Kidney epithelial cell (primary cell): ENCODE measurements around the gene IL10. TPM values are rescaled to one million over a fixed set of nuclear protein-coding genes. Genes with fewer than 3 reads are reported as not detected.

Experiments
- DNase-seq: peaks from one replicate; pipeline ENCODE4 v3.0.0-alpha.2; 2010; ENCODE audit warnings: low read depth
- H3K27me3 ChIP-seq: 2 replicates; pipeline ENCODE4 v1.6.0; 2011; ENCODE audit warnings: low read length; ENCODE audit not compliant: control insufficient read depth, insufficient read depth
- H3K36me3 ChIP-seq: 2 replicates; pipeline ENCODE4 v1.5.1; 2011; ENCODE audit warnings: low read length; ENCODE audit not compliant: control insufficient read depth, insufficient read depth
- H3K4me3 ChIP-seq: 2 replicates; pipeline ENCODE4 v1.5.1; 2011; ENCODE audit warnings: low read depth, mild to moderate bottlenecking, control low read depth, low read length
- total RNA-seq: library from RNA; depleted of rRNA; stranded (reverse); fragments of >200 nt; gene quantifications from 2 replicates; pipeline ENCODE4 v1.2.3, GENCODE V29; 2015
- TF ChIP-seq, protein P1 (sequence below): IDR thresholded peaks from 2 replicates; pipeline ENCODE4 v1.5.1; 2011; ENCODE audit warnings: mild to moderate bottlenecking, moderate library complexity, low read length, control low read depth, inconsistent platforms; ENCODE audit not compliant: insufficient read depth, poor library complexity, severe bottlenecking

Gene IL10
- total RNA-seq, 1 donor from 2014 or later = not detected

- TF ChIP-seq, protein P1, sequence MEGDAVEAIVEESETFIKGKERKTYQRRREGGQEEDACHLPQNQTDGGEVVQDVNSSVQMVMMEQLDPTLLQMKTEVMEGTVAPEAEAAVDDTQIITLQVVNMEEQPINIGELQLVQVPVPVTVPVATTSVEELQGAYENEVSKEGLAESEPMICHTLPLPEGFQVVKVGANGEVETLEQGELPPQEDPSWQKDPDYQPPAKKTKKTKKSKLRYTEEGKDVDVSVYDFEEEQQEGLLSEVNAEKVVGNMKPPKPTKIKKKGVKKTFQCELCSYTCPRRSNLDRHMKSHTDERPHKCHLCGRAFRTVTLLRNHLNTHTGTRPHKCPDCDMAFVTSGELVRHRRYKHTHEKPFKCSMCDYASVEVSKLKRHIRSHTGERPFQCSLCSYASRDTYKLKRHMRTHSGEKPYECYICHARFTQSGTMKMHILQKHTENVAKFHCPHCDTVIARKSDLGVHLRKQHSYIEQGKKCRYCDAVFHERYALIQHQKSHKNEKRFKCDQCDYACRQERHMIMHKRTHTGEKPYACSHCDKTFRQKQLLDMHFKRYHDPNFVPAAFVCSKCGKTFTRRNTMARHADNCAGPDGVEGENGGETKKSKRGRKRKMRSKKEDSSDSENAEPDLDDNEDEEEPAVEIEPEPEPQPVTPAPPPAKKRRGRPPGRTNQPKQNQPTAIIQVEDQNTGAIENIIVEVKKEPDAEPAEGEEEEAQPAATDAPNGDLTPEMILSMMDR = no peak
Observed at GRCh38 chr1:206748348-206749030, 23.8 kb downstream of the IL10 start.

DNA sequence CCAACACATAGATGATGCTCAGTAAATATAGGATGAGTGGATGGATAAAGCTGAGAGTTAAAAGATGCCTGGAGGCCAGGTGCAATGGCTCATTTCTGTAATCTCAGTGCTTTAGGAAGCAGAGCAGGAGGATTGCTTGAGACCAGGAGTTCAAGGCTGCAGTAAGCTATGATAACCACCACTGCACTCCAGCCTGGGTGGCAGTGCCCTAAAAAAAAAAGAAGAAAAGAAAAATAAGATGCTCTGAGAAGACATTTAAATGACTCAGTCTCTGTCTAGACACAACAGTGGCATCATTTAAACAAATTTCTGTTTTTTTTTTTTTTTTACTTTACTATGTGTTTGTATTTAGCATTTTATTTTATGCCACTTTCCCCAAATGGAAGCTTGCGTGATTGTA is 27.0 kb downstream of the IL10 start:
- no peaks in the 10 kb centered on the region for H3K27me3 ChIP-seq
- TF ChIP-seq, protein P1 = no peak
- no peak for DNase-seq
- no peaks in the 10 kb centered on the region for H3K36me3 ChIP-seq
- H3K4me3 ChIP-seq = no peak overlapping the region

More at GRCh38 chr1:206748348-206749030, 23.8 kb downstream of the IL10 start:
- Histone ChIP-seq H3K27me3 (peaks cover 2% of the 10 kb centered on the region), H3K4me3 (no peak overlapping the region), H3K36me3 (no peaks in the 10 kb centered on the region)
- no peak for DNase-seq

- no peaks in the 10 kb centered on the region for H3K36me3 ChIP-seq
- H3K4me3 ChIP-seq = no peak overlapping the region
- no peak for DNase-seq
- TF ChIP-seq, protein P1 = no peak
- H3K27me3 ChIP-seq = no peaks in the 10 kb centered on the region
Observed at GRCh38 chr1:206744683-206745082, 27.6 kb downstream of the IL10 start.

- TF ChIP-seq, protein P1 = no peak
- no peak overlapping the region for H3K4me3 ChIP-seq
- no peaks in the 10 kb centered on the region for H3K27me3 ChIP-seq
- no peak for DNase-seq
- no peaks in the 10 kb centered on the region for H3K36me3 ChIP-seq
Observed at GRCh38 chr1:206742719-206743383, 29.4 kb downstream of the IL10 start.

- TF ChIP-seq, protein P1 = no peak
- DNase-seq = no peak
- no peak overlapping the region for H3K4me3 ChIP-seq
Observed at GRCh38 chr1:206741142-206741701, 31.1 kb downstream of the IL10 start.

More at GRCh38 chr1:206741142-206741701, 31.1 kb downstream of the IL10 start:
- no peaks in the 10 kb centered on the region for H3K36me3 ChIP-seq
- H3K27me3 ChIP-seq = no peaks in the 10 kb centered on the region
